NCI-H1092 treated with DMSO at 0.1 percent for 48 hours (cell line): ENCODE data around the gene FBXW11.

Experiments used
- DNase-seq: peaks from one replicate; lab custom pipeline; 2025; lab: John Stamatoyannopoulos, UW

Gene FBXW11

DNA sequence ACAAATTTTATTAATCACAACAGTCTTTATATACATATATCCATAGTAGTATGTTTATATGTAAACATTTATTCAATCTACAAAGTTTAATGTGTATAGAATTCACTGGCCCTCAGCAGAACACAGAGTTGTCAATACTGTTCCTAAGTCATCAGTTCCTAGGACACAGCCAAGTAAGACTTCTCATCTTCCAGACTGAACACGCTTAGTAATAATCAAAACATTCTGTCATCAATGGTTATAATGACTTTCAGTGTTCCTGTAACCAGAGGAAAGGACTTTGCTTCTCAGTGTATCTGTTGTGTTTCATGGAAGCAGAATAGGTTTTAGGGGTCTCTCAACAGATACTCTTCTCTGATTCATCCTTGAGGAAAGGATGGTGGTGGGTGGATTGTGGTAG is 138.7 kb downstream of the FBXW11 start:
- DNase-seq: no peak

DNA sequence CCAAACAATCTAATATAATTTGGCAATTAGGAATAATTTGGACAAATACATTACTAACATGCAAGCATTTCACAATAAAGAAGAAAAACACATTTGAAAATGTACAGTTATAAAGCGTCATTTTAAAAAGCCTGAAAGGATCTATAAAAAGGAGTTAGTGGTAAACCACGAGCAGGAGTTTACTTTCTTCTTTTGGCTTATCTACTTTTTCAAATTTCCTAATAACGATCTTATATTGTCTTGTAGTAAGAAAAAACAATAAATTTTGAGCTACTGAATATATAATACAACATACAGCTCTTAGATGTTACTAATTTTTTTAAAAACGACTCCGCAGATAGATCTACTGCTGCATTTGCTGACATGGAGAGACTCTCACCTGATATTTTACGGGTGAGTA is 141.0 kb downstream of the FBXW11 start:
- DNase-seq: no peak

DNA sequence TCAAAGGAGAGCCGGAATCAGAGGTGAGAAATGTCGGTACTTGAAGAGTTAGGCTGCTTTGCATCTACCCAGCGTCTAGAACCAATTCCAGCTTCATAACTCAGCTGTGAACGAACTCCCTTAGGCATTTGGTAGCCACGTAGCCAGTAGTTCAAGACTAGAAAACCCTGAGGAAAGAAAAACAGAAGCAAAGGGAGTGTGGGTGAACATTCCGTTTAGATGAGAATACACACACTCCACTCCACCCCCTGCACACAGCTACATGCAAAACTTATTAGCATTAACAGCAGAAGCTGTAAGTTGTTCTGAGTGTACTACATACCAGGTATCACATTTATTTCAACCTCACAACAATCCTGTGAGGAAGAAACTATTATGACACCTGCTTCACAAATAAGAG is 142.5 kb downstream of the FBXW11 start:
- no peak for DNase-seq

DNA sequence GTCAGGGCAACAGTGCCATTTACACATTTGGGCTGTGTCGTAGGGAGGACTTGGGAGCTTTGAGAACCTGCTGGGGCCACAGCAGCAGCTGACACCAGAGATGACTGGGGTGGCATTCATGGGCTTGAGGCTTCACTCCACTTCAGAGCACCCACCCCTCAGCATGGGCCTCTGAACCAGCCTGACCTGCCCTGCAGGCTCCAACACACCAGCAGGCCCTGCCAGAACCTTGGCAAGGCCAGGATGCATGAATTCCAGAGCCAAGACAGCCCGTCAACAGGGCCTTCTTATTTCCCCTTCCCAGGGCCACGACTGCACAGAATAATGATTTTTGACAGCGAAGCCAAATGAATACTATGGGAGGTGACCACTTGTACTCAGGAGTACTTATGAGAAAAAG is 143.8 kb downstream of the FBXW11 start:
- no peak for DNase-seq

DNA sequence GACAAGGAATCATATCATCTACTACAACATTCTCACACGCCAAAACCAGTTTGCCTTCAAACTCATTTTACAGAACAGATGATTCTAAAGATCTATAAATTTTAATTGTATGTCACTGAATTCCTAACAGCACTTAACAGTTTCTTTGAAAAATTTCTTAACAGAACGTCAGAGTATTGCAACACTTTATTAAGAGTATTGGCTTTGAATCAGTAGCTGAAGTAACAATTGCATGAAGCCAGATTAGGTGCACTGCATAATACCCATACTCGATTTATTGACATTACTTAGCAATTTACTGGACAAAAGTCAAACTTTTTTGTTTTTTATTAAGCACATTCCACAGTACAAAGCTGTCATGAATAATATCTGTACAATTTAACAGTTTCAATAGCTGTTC is 145.1 kb downstream of the FBXW11 start:
- DNase-seq: no peak

DNA sequence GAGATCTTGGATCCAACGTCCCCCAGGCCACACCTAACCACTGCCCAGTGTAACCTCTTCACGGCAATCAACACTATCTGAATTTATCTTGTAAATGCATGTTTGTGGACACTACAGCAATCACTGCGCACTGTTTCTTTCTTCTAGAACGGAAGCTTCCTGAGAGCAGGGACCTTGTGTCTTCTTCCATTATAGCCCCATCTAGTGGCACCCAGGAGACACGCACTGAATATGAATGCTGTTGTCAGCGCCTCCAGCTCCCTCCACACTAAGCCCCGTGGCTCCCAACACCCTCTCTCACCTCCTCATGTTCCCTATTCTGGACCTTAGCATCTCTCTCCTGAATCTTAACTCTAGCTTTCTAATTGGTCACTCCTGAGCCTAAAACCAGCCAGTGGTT is 148.1 kb downstream of the FBXW11 start:
- DNase-seq: no peak

DNA sequence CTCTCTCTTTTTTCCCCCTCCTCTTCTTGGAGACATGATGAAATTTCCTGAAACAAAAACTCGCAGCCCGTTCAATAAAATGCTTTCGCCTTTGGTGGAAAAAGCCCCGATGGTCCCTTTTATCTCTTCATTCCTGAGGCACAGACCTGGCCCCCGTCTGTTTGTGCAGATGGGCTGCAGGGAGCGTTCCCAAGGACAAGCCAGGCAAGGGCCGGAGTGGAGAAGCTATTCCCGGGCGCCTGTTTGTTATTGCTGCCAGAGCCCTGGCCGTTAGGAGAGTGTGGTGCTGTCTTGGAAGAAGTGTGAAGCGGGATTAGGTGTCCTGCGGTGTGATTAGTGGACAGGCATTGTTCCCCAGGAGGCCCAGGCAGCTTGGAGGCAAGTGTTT is 149.0 kb downstream of the FBXW11 start:
- DNase-seq: no peak

DNA sequence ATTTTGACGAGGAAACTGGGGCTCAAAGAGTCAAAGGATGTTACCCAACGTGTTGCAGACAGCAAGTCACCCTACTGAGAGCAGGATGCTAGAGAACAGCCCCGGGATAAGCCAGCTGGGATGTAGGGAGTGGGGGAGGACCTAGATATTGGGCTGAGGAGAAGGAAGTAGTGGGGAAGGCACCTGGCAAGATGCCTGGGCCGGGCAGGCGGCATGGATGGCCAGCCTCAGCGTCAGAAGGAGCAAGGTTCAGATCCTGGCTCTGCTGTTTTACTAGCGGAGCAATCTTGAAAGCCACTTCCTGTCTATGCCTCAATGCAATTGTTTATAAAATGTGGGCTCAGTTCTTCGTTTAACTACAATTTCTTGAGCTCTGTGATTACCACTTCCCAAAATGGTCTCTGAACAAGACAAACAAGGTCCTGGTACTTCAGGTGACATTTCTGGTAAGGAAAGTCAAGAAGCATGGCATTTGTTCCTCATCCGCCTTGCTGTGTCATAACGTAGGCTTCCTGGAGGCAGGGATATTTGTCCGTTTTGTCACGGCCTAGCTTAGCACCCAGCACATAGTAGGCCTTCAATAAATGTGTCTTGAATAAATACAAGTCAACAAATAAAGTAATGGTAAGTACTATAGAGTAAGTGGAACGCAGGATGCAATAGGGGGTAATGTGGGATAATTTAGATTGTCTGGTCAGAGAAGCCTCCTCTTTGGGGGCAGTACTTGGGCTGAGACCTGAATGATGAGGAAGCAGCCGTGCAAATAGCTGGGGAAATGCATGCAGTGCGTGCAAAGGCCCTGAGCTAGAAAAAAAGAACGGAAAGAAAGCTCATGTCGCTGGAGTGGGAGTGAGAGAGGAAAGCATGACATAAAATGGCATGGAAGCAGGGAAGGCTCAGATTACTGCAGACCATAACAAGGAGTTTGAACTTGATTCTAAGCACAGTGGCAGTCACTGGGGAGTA is 150.4 kb downstream of the FBXW11 start:
- no peak for DNase-seq

DNA sequence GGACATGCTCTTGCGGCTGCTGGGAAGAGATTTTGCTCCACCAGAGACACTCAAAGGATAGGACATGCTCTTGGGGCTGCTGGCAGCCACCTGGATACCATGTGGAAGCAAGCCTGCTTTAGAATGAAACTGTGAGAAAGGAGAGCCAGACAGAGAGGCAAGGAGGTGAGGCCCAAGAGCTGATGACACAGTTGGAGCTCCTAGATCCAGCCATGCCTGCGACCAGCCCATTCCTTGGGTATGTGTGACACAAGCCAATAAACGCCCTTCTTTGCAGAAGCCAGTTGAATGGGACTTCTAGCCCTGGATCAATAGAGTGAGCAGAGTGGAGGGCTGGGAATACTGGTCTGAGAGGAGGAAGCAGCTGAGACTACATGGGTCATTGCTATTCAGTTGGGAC is 151.2 kb downstream of the FBXW11 start:
- no peak for DNase-seq

DNA sequence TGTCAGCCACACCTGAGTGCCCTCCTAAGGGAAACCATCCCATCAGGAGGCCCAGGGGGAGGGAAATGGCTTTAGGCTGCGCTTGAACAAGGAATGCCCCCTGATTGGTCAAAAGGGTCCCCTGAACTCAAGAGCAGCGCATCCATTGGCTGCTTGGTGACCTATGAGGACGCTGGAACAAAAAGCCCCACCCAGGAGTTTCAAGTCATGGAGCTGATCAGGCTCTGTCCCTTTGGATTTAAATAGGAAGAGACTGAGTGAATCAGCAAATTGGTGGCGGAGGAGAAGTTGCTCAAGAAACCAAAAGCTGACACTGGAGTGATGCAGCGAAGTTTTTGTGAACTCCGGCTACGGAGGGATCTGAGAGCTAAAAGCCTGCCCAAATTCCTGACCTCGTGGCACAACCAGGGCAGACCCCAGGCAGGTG is 154.2 kb downstream of the FBXW11 start:
- no peak for DNase-seq

DNA sequence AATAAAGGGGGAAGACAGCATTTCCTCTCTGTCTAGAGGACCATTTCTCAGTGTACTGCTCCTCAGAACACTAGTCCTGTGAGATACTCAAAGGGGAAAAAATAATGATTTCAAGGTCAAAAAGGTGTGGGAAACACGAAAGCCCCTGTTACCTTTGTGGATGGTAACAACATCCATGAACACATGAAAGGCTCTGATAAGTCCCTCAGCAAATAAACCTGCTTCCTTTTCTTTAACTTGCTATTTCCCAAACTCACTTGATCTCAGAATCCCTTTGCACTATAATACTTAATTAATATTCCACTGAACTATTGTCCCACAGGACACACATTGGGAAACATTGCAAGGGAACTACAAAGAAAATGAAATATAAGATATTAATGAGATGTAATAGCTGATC is 155.2 kb downstream of the FBXW11 start:
- DNase-seq: no peak

DNA sequence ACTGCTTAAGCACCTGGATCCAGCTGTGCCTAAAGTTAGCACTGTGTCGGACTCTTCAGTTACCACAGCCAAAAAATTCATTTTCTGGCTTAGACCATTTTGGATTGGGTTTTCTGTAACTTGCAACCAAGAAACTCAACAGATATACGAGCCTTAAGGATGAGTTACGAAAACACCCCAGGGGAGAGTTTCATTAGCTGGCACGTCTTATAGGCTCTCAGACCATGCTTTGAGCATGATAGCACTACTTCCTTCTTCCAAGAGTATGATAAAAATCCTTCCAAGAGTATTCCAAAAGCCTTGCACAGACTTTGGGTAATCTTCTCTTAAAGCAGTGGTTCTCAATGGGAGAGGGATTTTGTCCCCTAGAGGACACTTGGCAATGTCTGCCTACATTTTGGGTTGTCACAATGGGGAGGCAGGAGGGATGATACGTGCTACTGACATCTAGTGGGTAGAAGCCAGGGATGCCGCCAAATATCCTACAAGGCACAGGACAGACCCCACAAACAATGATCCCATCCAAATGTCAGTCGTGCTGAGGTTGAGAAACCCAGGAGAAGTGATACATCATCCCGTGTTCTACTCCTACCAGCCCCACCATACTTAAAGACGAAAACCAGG is 156.0 kb downstream of the FBXW11 start:
- no peak for DNase-seq

DNA sequence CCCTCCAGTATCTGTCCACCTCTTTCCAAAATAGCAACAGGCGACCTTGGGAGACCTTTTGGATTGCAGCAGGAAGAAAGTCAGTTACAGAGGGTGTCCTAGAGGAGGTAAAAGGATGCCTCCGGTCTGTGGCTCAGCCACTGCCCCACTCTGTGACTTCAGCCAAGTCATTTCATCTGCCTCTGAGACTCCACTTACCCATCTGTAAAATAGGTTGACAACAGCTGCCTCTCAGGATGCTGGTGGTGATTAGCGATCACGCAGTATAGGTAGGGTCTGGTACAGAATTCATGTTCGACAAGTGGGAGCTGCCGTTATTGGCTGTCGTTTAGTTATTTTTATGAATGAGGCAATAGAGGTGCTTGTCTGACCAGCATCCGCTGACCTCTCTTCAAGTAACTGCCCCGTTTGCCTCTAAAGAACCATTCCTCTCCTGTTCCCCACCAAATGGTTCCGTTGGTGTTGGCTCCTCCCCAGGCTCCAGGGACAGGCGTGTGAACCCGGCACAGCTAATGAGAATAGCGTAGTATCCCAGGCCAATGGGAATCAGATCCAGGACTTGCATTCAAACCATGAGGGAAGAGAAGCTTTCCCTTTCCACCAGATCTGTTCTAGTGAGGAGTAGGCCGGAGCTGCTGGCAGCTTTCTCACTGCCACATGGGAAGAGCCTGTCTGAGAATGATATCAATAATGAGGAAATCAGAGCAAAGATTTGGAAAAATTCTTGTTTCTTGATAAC is 156.7 kb downstream of the FBXW11 start:
- no peak for DNase-seq

DNA sequence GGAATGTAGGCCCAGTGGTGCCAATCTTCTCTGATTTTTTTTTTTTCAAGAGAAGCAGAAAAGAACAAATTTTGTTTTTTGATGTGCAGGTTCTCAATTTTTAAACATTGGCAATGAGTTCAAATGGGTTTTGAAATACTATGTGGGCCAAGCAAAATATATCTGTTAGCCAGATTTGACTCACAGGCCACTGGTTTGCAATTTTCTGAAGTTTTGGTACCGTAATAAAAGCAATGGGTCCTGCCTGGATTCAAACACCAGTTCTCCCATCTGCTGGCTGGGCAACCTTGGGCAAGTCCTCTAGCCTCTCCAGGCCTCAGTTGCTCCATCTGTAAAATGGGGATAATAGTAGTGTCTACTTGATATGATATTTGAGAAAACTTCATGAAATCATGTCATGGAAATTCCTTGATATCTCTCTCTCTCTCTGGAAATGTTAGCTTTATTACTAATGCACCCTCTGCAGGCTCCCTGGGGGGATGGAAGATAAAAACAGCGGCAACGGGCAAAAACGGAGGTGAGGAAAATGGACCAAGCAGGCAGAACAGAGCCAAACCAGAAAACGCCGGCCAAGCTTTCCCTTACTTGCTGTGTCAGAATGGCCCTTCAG is 157.4 kb downstream of the FBXW11 start:
- DNase-seq: no peak

DNA sequence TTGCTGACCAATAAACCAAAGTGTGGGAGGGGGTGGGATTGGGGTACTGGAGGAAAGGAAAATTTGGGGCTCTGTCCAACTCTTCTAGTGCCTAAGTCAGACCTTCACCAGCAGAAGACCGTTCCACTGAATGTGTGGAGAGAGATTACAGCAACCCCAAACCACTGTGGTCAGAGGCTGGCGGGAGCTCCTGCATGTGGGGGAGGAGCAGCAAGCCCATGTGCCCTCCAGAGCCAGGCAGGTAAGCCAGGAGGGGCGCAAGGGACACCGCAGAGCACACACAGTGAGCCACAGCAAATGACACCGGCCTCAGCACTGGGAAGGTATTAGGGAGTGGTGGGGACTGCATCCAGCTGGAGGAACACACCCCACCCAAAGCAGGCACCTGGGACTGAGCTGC is 158.0 kb downstream of the FBXW11 start:
- no peak for DNase-seq

DNA sequence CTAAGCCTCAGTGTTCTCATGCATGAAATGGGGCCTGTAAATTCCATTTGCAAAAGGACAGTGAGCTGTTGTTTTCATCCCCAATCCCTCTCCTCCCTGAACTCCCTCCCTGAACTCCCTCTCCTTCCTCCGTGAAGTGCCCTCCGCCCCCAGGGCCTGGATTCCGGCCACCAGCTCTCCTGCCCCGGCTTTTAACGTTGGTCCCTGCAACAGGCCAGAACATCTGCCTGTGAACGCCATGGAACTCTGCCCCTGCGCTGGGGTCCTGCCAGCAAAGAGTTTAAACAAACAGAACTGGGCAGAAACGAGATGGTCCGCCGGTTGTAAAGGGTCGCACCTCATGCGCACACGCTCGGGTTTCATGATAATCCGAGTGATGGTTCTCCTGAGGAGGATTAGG is 158.4 kb downstream of the FBXW11 start:
- no peak for DNase-seq

DNA sequence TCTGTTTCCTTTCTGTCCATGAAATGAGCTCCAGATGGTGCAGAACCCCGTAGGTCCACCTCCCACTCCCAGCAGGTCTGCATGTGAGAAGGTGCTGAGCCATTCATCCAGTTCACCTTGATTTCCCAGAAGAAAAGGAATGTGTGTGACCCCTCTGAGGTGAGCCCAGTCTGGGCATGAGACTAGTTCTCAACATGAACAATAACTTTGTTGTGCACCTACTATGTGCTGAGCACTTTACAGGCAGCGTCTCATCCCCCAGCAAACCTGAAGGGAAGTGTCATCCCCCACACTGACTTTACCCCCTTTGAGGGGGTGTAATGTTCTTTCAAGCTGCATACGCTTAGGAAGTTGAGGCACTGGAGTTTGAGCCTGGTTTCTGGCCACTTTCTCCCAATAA is 159.4 kb downstream of the FBXW11 start:
- DNase-seq: no peak

DNA sequence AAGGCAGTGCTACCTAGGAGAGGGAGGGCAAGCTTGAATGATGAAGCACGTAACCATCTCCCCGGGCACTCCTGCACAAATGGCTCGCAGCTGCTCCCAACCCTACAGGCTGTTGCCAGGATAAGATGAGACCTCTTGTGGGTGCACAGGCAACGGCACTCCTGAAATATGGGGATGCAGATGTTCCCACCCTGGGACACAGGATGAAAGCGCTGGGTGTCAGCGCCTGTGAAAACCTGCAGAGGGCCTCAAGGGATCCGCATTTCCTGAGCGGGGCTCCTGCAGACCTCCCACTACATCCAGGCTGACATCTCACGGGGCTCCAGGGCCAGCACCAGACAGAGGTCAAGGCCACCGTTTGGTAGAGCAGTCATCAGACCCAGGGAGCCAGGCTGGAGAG is 160.1 kb downstream of the FBXW11 start:
- no peak for DNase-seq

DNA sequence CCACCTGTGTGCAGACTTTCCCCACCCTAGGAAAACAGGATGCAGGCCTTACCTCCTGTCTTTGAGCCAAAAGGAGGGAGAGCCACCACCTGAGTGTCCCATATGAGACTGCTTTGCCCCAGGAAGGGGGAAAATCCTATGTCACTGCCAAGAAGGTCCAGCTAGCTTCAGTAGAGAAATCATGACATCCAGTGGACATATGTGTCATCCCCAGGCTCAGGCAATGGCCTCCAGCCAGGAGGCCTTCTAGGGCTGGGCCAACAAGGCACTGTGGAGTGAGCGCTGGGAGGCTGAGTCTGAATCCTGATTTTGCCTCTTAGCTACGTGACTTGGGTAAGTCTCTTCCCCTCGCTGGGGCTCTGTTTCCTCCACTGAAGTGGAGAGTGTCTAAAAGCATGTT is 160.6 kb downstream of the FBXW11 start:
- DNase-seq: no peak

DNA sequence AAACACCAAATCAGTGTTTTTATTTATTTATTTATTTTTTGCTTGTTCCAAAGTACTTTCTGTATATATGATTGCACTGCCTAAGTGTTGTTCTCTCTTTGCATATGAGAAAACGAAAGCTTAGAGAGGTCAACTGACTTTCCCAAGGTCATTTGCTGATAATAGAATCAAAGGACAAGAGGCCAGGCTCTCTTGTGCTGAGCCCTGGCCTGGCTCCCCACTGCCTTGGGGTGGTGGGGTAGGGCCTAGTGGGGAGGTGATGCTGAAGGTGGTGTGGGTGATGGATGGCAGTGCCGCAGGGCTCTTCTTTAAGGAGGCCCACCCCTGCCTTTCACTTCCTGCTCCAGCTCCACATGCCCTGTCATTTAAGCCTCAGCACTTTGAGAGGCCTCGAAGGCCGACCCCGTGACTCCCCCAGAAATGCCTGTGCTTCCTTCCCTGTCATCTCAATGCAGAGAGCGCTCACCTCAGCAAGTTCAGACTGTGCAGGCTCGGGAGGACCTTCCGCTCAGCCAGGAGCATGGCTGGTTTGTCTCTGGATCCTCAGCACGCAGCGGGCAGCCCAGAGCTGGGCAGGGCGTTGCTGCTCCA is 161.3 kb downstream of the FBXW11 start:
- no peak for DNase-seq

DNA sequence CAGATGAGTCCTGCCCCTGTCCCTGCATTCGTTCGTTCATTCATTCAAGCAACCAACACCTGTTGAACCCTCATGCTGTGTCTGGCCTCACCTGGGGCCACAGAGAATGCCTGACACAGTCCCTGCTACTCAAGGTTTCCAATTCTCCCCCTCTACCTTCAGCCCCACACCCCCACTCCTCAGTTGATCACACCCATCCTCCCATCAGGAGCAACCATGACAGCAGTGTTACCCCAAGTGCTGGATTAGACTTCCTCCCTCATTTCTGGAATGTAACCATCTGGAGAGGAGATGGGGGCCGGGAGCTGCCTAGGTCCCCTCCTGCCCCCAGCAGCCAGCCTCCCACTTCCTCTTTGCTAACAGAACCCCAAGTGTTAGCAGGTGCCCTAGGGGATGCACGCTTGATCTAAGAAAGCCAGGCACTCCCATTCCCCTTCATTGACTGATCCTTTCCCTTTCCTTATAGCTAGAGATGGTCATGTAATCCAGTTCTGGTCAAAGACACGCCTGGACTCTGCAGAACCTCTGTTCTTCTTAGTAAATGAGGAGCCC is 163.6 kb downstream of the FBXW11 start:
- no peak for DNase-seq
